Measurements from ENCODE around the gene KPNA3. TPM values are rescaled to one million over a fixed set of nuclear protein-coding genes. Genes with fewer than 3 reads are reported as not detected.
"Not testable (repeated sequence)": the region's sequence is repeated elsewhere in the genome, so short reads cannot be mapped to it uniquely, and the experiment has no call there.

Gene KPNA3
- total RNA-seq, 1 donor from 2014 or later = 60.0 TPM

DNA sequence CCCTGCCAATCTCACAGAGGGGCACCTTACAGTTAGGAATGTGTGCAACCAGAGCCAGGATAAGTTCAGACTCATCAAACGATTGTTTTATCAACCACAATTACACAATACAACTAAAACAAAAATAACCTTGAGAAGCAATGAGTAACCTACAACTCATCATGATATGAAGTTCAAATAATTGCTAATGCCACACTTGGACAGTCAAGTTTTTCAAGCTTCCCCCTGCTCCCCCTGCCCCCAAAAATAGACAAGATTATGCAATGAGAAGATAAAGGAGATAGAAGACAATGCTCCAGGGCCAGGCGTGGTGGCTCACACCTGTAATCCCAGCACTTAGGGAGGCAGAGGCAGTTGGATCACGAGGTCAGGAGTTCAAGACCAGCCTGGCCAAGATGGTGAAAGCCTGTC, 13.6 kb upstream of the KPNA3 start:
- H3K27ac ChIP-seq (replicated peaks) = no peak overlapping the region
- H3K27me3 ChIP-seq (ENCODE audit: low read depth) = no peaks in the 10 kb centered on the region
- H3K4me3 ChIP-seq = no peak overlapping the region
- peaks cover 8% of the 10 kb centered on the region for H3K4me1 ChIP-seq
- DNase-seq = no peak
- peaks cover 6% of the 10 kb centered on the region for H3K9me3 ChIP-seq (replicated peaks)
- TF ChIP-seq, protein P1, sequence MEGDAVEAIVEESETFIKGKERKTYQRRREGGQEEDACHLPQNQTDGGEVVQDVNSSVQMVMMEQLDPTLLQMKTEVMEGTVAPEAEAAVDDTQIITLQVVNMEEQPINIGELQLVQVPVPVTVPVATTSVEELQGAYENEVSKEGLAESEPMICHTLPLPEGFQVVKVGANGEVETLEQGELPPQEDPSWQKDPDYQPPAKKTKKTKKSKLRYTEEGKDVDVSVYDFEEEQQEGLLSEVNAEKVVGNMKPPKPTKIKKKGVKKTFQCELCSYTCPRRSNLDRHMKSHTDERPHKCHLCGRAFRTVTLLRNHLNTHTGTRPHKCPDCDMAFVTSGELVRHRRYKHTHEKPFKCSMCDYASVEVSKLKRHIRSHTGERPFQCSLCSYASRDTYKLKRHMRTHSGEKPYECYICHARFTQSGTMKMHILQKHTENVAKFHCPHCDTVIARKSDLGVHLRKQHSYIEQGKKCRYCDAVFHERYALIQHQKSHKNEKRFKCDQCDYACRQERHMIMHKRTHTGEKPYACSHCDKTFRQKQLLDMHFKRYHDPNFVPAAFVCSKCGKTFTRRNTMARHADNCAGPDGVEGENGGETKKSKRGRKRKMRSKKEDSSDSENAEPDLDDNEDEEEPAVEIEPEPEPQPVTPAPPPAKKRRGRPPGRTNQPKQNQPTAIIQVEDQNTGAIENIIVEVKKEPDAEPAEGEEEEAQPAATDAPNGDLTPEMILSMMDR (IDR thresholded peaks at IDR 0.05; ENCODE audit: borderline replicate concordance) = no peak
- no peaks in the 10 kb centered on the region for H3K36me3 ChIP-seq
- intact Hi-C loops (cut with micrococcal nuclease) = no loop called here

DNA sequence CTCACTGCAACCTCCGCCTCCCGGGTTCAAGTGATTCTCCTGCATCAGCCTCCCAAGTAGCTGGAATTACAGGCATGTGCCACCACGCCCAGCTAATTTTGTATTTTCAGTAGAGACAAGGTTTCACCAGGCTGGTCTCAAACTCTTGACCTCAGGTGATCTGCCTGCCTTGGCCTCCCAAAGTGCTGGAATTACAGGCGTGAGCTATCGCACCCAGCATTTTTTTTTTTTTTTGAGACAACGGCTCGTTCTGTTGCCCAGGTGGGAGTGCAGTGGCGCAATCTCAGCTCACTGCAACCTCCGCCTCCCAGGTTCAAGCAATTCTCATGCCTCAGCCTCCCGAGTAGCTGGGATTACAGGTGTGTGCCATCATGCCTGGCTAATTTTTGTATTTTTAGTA, 10.6 kb upstream of the KPNA3 start:
- H3K9me3 ChIP-seq (replicated peaks); H3K36me3 ChIP-seq: not testable (repeated sequence)

DNA sequence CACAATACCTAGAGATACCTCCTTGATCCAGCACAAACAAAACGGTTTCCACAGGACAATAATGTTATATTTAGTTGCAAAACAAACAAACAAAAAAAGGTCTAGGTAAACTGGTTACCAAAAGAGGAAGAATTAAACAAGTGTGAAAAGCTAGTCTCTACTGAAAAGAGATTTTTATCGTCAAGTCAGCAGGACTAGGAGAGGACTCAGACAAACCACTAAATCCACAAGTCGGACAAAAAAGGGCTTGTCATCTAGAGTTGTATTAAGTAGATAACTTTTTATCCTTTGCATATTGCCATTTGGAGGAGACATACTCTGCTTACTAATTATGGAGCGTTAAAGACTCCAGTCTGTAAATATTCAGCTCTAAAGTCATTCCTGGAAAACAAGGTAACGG, 9.9 kb upstream of the KPNA3 start:
- TF ChIP-seq, protein P1 (IDR thresholded peaks at IDR 0.05; ENCODE audit: borderline replicate concordance) = no peak
- Histone ChIP-seq H3K4me1 (no peaks in the 10 kb centered on the region), H3K27ac (replicated peaks) (no peak overlapping the region), H3K4me3 (no peak overlapping the region), H3K36me3 (no peaks in the 10 kb centered on the region), H3K27me3 (ENCODE audit: low read depth) (no peaks in the 10 kb centered on the region), H3K9me3 (replicated peaks) (no peaks in the 10 kb centered on the region)
- DNase-seq = no peak
- intact Hi-C loops (cut with micrococcal nuclease) = no loop called here

More for the DNA sequence above, 10.6 kb upstream of the KPNA3 start:
- DNase-seq; H3K4me3 ChIP-seq; H3K27ac ChIP-seq (replicated peaks); intact Hi-C loops (cut with micrococcal nuclease); H3K4me1 ChIP-seq; H3K27me3 ChIP-seq (ENCODE audit: low read depth): not testable (repeated sequence)

DNA sequence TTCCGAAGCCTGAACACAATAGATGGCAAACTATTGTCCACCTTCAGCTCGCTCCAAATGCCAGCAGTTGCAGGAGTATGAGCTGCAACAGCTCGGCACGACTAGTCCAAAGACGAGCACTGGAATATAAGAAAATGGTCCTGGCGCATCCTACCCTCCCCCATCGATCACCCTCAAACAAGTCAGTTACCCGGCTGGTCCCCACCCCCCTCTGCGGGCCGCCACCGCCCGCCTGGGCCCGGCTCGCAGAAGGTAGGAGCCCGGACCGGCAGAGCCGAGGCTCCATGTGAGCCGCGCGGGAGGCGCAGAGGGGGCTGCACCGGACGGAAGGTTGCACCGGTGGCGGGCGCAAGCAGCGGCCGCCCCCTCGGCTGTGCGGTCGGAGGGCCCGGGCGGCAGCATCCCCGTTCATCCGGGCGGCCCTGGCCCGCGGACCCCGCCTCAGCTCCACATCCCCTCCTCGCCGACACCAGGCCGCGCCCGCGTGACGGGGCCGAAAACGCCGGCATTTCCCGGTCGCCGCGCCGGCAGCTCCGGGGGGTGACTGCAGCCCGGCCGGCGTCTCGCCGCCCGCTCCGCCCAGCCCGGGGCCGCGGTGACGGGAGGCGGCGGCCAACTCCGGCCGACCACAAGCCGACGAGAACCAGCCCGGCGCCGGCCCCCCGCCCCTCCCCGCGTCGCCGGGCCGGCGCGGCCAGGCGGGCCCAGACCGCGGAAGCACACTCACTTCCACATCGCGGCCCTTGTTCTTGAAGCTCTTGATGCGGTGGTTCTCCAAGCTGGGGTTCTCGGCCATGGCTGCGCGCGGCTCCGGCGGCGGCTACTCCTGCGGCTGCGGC, 552 bp downstream of the KPNA3 start:
- Histone ChIP-seq H3K36me3 (no peaks in the 10 kb centered on the region), H3K27me3 (ENCODE audit: low read depth) (no peaks in the 10 kb centered on the region), H3K4me1 (peaks cover 49% of the 10 kb centered on the region), H3K4me3 (peak overlapping the region; percentile 87), H3K9me3 (replicated peaks) (no peaks in the 10 kb centered on the region), H3K27ac (replicated peaks) (peak overlapping the region; percentile 99)
- TF ChIP-seq, protein P1 (IDR thresholded peaks at IDR 0.05; ENCODE audit: borderline replicate concordance) = no peak
- intact Hi-C loops (cut with micrococcal nuclease) = loop anchor here (10.0 kb wide), 1 partner anchor 97 kb away; the partner anchor contains the start of gene EBPL
- DNase-seq = no peak

DNA sequence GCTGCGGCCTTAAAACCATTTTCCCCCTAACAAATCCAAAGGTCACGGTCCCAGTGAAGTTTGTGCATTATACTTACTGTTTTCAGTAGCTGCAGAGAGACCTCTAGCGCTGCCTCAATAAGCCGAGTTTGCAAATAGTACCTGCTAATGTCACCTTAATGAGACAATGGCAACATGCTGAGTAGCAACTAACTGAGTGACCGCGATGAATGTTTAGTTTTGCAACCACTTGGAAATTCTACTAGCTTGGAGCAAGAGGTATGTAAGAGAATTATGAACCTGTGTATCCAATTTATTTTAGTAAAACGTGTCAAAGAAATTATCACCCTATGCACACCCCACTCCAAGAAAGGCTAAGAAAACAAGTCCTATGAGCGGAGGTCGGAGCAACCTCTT, 1.2 kb downstream of the KPNA3 start:
- TF ChIP-seq, protein P1 (IDR thresholded peaks at IDR 0.05; ENCODE audit: borderline replicate concordance) = no peak
- Histone ChIP-seq H3K4me3 (peak overlapping the region; percentile 87), H3K36me3 (no peaks in the 10 kb centered on the region), H3K27me3 (ENCODE audit: low read depth) (no peaks in the 10 kb centered on the region), H3K9me3 (replicated peaks) (no peaks in the 10 kb centered on the region), H3K4me1 (peaks cover 56% of the 10 kb centered on the region), H3K27ac (replicated peaks) (peak overlapping the region; percentile 99)
- no peak for DNase-seq
- intact Hi-C loops (cut with micrococcal nuclease) = loop anchor here (10.0 kb wide), 1 partner anchor 97 kb away; the partner anchor contains the start of gene EBPL

DNA sequence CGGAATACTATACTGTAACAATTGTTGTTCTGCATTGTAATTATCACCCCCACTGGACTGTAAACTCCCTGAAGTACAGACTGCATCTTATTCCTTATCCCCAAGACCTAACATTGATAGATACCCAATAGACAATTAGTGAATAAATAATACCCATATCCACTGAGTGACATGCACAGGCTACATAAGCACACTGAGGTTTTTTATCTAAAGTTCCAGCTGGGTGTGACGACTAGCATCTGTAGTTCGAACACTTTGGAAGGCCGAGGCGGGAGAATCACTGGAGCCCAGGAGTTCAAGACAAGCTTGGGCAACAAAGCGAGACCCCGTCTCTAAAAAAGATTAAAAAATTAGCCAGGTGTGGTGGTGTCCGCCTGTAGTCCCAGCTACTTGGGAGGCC, 2.5 kb downstream of the KPNA3 start:
- no peaks in the 10 kb centered on the region for H3K36me3 ChIP-seq
- no peaks in the 10 kb centered on the region for H3K9me3 ChIP-seq (replicated peaks)
- intact Hi-C loops (cut with micrococcal nuclease) = loop anchor here (10.0 kb wide), 1 partner anchor 95 kb away; the partner anchor contains the start of gene EBPL
- peaks cover 69% of the 10 kb centered on the region for H3K4me1 ChIP-seq
- no peaks in the 10 kb centered on the region for H3K27me3 ChIP-seq (ENCODE audit: low read depth)
- no peak overlapping the region for H3K27ac ChIP-seq (replicated peaks)
- no peak for DNase-seq
- no peak overlapping the region for H3K4me3 ChIP-seq
- TF ChIP-seq, protein P1 (IDR thresholded peaks at IDR 0.05; ENCODE audit: borderline replicate concordance) = no peak

All from left ventricle myocardium inferior (tissue), 1 donor.